ENCODE data around the gene SLC7A1.

The SLC7A1 gene

DNA sequence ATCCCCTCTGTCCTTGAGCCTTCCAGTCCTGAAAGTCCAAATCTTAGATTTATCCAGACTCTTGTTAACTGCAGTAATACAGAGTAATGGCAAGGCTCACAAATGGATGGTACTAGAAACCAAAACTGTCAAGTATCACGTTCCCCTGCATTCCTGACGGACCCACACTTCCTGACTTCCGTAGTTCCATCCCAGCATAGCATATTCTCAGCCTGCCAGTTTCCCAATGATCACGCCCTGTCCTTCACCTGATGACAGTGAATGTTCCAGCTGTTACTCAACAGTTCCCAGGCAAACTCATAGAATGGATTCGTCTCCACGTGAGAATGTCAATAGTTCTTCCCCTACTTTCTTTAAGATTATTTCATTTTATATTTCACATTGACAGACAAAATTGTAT lies 33.6 kb downstream of the SLC7A1 start:
- H3K4me1 Mint-ChIP-seq, result peaks cover 4% of the 10 kb centered on the region
- H3K27me3 Mint-ChIP-seq, result no peaks in the 10 kb centered on the region
- H3K9me3 Mint-ChIP-seq, result no peaks in the 10 kb centered on the region
- no peak overlapping the region for H3K4me3 Mint-ChIP-seq
- no peak for DNase-seq
- CTCF ChIA-PET, result no interaction called here
- peaks cover 2% of the 10 kb centered on the region for H3K36me3 Mint-ChIP-seq
- no peak overlapping the region for H3K27ac Mint-ChIP-seq

DNA sequence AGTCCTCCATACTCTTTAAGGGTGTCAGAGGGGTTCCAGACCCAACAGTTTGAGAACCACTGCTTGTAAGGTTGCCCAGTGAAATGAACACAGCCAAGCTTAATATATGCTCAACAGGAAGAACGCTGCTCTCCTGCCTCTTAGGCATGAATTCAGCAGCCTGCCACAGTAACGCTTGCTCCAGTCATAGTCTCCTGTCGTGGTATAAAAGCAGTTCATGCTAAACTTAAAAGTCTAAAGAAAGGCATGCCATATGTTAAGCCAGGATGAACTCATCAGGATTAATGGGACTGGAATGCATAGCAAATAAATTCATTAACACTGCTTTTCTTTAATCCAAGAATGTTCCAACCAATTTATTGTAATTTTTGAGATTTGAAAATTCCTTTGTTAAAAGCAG lies 38.7 kb downstream of the SLC7A1 start:
- DNase-seq, result no peak
- Mint-ChIP-seq H3K4me3 (no peak overlapping the region), H3K27ac (no peak overlapping the region), H3K4me1 (peaks cover 4% of the 10 kb centered on the region), H3K27me3 (no peaks in the 10 kb centered on the region), H3K9me3 (no peaks in the 10 kb centered on the region), H3K36me3 (peaks cover 14% of the 10 kb centered on the region)
- CTCF ChIA-PET, result no interaction called here

DNA sequence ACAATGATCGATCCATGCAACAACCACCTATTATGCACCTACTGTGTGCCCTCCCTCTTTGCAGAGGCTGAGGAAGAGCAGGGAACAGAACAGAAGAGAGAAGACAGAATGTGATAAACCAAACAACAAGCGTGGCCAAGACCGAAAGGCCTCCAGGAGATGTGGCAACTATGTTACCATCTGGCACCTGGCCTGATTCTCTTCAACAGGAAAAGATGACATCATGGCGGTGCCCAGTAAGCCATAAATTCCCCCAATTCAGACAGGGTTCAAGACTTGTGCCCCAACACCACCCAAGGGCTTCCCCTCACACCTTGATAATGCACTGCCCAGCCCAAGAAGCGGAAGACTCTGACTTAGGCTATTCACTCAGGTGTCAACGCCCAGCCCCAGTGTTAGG lies 44.3 kb downstream of the SLC7A1 start:
- Mint-ChIP-seq H3K27me3 (no peaks in the 10 kb centered on the region), H3K27ac (no peak overlapping the region), H3K4me3 (no peak overlapping the region), H3K9me3 (no peaks in the 10 kb centered on the region), H3K36me3 (peaks cover 28% of the 10 kb centered on the region), H3K4me1 (no peaks in the 10 kb centered on the region)
- no peak for DNase-seq
- CTCF ChIA-PET, result no interaction called here

- Mint-ChIP-seq H3K27ac (no peak overlapping the region), H3K9me3 (no peaks in the 10 kb centered on the region), H3K36me3 (peaks cover 28% of the 10 kb centered on the region), H3K4me1 (no peaks in the 10 kb centered on the region), H3K27me3 (no peaks in the 10 kb centered on the region), H3K4me3 (no peak overlapping the region)
- no peak for DNase-seq
- CTCF ChIA-PET, result no interaction called here
These were observed 45.0 kb downstream of the SLC7A1 start for GRCh38 chr13:29550430-29550988.

DNA sequence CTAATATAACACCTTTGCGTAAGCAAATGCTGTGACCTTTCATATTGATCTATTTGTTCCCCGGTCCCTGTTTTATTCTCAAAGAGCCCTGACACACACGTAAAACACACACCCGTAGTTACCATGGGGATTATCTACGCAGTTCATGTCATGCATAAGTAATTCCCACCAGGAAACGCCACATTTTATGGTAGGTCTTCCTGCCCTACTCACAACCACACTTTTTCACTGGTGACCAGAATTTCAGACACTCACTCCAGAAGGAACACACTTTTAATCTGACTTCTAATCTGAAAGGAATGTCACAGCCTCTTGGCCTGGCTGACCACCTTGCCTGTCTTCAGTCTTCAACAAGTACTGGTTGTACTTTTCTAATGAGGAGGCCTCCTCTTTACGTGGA lies 46.8 kb downstream of the SLC7A1 start:
- Mint-ChIP-seq H3K4me3 (no peak overlapping the region), H3K9me3 (no peaks in the 10 kb centered on the region), H3K27me3 (no peaks in the 10 kb centered on the region), H3K36me3 (peaks cover 27% of the 10 kb centered on the region), H3K4me1 (no peaks in the 10 kb centered on the region), H3K27ac (no peak overlapping the region)
- DNase-seq, result no peak
- CTCF ChIA-PET, result no interaction called here

GRCh38 chr13:29547153-29547552 lies 48.3 kb downstream of the SLC7A1 start:
- CTCF ChIA-PET, result no interaction called here
- Mint-ChIP-seq H3K27ac (no peak overlapping the region), H3K9me3 (no peaks in the 10 kb centered on the region), H3K4me3 (no peak overlapping the region), H3K36me3 (peaks cover 18% of the 10 kb centered on the region), H3K27me3 (no peaks in the 10 kb centered on the region), H3K4me1 (no peaks in the 10 kb centered on the region)
- no peak for DNase-seq

- no peaks in the 10 kb centered on the region for H3K4me1 Mint-ChIP-seq
- CTCF ChIA-PET, result interaction anchor here (1.8 kb wide), 1 partner anchor 38 kb away, joined by 8 read pairs; no protein-coding TSS in a partner anchor
- peaks cover 18% of the 10 kb centered on the region for H3K36me3 Mint-ChIP-seq
- no peak overlapping the region for H3K4me3 Mint-ChIP-seq
- no peak overlapping the region for H3K27ac Mint-ChIP-seq
- no peaks in the 10 kb centered on the region for H3K9me3 Mint-ChIP-seq
- no peak for DNase-seq
- H3K27me3 Mint-ChIP-seq, result no peaks in the 10 kb centered on the region
These were observed 48.8 kb downstream of the SLC7A1 start for GRCh38 chr13:29546662-29547061.

DNA sequence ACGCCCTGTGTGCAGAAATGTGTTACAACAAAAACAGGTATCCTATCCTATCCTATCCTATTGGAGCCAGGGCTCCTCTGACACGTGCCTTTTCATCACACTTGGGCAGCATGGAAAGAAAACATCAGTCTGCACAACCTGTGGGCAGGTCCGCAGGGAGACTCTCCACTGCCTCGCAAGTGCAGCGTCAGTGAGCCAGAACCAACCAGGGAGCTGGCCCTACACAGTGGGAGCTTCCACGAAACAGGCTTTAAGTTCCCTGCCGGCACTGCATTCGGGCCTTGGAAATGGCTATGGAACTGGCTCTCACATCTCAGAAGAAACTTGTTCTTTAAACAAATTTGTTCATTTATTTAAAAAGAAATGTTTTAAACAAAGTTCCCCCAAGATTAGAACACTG lies 49.5 kb downstream of the SLC7A1 start:
- CTCF ChIA-PET, result interaction anchor here (1.8 kb wide), 1 partner anchor 37 kb away, joined by 8 read pairs; no protein-coding TSS in a partner anchor

DNA sequence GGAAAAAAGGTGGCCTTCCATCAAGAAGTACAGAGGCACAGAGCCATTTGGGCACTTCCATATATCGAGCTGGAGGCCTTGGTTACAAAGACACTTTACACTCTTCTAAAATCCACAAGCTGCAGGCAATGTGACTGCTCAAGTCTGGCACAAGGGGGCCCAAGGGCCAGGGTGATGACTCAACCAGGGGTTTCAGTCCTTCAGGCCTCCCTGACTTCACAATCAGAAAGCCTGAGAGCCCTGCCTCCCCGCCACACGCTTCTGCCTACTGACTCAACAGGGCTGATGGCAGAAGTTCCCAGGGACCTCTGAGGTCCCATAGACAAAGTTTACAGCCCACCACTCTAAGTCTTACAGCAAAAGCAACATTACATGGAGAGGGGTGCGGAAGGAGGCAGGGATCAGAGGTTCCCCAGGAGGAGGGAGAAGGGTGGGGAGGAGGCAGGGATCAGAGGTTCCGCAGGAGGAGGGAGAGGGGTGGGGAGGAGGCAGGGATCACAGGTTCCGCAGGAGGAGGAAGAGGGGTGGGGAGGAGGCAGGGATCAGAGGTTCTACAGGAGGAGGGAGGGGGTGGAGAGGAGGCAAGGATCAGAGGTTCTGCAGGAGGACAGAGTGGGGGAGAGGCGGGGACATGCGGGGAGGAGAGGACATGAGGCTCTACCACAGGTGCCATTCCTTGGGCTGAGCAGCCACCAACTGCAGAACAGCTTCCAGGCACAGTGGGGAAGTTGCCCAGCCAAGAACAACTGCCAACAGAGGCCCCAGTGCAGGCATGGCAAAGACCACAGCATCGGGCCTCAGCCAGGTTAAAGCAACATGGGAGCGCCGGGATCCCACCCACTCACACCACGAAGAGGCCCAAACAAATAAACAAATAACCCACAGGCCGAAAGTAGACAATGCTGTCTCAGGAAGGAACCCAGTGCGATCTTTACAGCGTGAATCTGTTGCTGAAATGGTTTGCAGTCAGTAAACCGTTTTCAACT lies 52.0 kb downstream of the SLC7A1 start:
- H3K27ac Mint-ChIP-seq, result no peak overlapping the region
- H3K9me3 Mint-ChIP-seq, result no peaks in the 10 kb centered on the region
- H3K4me1 Mint-ChIP-seq, result peaks cover 12% of the 10 kb centered on the region
- CTCF ChIA-PET, result no interaction called here
- peak; percentile 23 for DNase-seq
- no peak overlapping the region for H3K4me3 Mint-ChIP-seq
- H3K27me3 Mint-ChIP-seq, result no peaks in the 10 kb centered on the region
- peaks cover 13% of the 10 kb centered on the region for H3K36me3 Mint-ChIP-seq

More for the DNA sequence above, 49.5 kb downstream of the SLC7A1 start:
- peaks cover 16% of the 10 kb centered on the region for H3K36me3 Mint-ChIP-seq
- no peaks in the 10 kb centered on the region for H3K27me3 Mint-ChIP-seq
- peaks cover 6% of the 10 kb centered on the region for H3K4me1 Mint-ChIP-seq
- H3K27ac Mint-ChIP-seq, result no peak overlapping the region
- DNase-seq, result no peak
- H3K4me3 Mint-ChIP-seq, result no peak overlapping the region
- H3K9me3 Mint-ChIP-seq, result no peaks in the 10 kb centered on the region

DNA sequence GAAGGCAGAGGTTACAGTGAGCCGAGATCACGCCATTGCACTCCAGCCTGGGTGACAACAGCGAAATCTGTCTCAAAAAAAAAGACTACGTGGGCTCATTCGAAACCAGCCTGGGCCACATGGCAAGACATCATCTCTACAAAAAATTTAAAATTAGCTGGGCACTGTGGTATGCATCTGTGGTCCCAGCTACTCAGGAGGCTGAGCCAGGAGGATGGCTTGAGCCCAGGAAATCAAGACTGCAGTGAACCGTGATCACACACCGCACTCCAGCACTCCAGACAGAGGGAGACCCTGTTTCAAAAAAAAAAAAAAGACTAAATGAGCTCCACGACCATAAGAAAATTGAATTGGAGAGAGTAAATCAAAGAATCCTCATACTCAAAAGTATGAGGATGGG lies 53.1 kb downstream of the SLC7A1 start:
- CTCF ChIA-PET, result interaction anchor here (0.8 kb wide), 1 partner anchor 69 kb away, joined by 4 read pairs; no protein-coding TSS in a partner anchor
- H3K36me3 Mint-ChIP-seq, result peaks cover 13% of the 10 kb centered on the region
- no peak overlapping the region for H3K4me3 Mint-ChIP-seq
- H3K27ac Mint-ChIP-seq, result no peak overlapping the region
- DNase-seq, result no peak
- H3K4me1 Mint-ChIP-seq, result peaks cover 17% of the 10 kb centered on the region
- H3K27me3 Mint-ChIP-seq, result no peaks in the 10 kb centered on the region
- H3K9me3 Mint-ChIP-seq, result no peaks in the 10 kb centered on the region

- no peaks in the 10 kb centered on the region for H3K27me3 Mint-ChIP-seq
- H3K4me1 Mint-ChIP-seq, result peaks cover 17% of the 10 kb centered on the region
- H3K27ac Mint-ChIP-seq, result peak overlapping the region; percentile 24
- no peak overlapping the region for H3K4me3 Mint-ChIP-seq
- peaks cover 10% of the 10 kb centered on the region for H3K36me3 Mint-ChIP-seq
- no peaks in the 10 kb centered on the region for H3K9me3 Mint-ChIP-seq
- no peak for DNase-seq
- CTCF ChIA-PET, result no interaction called here
These were observed 54.1 kb downstream of the SLC7A1 start for GRCh38 chr13:29541400-29541799.

DNA sequence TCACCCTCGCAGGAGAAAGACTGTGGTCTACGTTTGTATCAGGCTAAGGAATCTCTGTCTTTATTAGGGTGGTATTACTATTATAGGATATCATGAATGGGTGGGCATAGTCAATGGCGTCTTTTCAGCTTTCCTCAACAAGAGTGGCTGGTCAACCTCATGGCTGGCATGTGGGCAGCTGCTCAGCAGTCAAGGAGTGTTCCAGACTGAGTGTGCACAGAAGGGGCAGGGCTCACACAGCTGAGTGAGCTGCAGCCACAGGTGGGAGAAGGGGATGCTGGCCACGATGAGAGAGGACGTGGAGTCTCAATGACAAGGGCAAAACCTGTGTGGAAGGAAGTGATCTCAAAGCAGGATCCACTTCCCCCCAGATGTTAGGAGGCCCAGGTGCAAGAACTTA lies 54.7 kb downstream of the SLC7A1 start:
- Mint-ChIP-seq H3K27ac (peak overlapping the region; percentile 24), H3K9me3 (no peaks in the 10 kb centered on the region), H3K36me3 (peaks cover 10% of the 10 kb centered on the region), H3K27me3 (no peaks in the 10 kb centered on the region), H3K4me3 (no peak overlapping the region), H3K4me1 (peaks cover 17% of the 10 kb centered on the region)
- CTCF ChIA-PET, result interaction anchor here (1.4 kb wide), 1 partner anchor 15 kb away, joined by 3 read pairs; no protein-coding TSS in a partner anchor
- no peak for DNase-seq

DNA sequence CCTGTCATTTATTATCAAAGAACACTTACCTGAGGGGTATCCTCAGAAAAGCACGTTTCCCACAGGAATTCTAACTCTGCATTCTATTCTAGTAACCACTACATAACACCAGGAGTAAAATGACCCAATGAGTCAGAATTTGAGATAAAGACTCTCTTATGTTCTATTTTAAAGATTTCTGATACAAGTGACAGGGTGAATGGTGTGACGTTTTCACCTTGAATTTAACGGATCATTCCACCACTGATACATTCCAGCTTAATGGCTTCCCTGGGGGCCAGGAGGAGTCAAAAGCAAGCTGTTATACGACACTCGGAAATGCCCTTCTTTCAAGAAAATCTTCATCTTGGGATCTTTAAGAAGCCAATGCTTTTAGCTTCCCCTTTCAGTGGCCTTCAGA lies 55.2 kb downstream of the SLC7A1 start:
- H3K27me3 Mint-ChIP-seq, result no peaks in the 10 kb centered on the region
- peaks cover 17% of the 10 kb centered on the region for H3K4me1 Mint-ChIP-seq
- no peaks in the 10 kb centered on the region for H3K9me3 Mint-ChIP-seq
- DNase-seq, result no peak
- CTCF ChIA-PET, result interaction anchor here (0.6 to 1.4 kb wide), 2 partner anchors 14 to 65 kb away, joined by 3 read pairs; no protein-coding TSS in a partner anchor
- peaks cover 9% of the 10 kb centered on the region for H3K36me3 Mint-ChIP-seq
- H3K27ac Mint-ChIP-seq, result no peak overlapping the region
- no peak overlapping the region for H3K4me3 Mint-ChIP-seq

DNA sequence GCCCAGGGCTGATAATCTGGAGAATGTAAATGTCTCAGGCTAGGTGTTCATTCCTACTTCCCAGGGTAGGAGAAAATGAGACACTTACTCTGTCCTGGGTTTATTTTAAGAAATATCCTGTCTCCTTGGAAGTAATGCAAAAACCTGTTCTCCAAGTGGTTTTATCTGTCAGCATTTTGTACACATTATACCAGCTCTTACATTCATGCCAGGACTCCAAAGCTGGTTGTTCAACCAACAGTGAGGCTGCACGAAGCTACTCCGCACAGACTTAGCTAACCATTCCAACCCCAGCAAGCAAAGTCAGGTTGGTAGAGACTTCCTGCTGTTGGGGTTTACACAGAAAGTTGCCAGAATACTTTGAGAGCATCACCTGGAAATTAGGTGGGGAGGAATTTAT lies 55.6 kb downstream of the SLC7A1 start:
- CTCF ChIA-PET, result interaction anchor here (0.6 to 1.4 kb wide), 2 partner anchors 14 to 64 kb away, joined by 3 read pairs; no protein-coding TSS in a partner anchor
- Mint-ChIP-seq H3K4me1 (peaks cover 17% of the 10 kb centered on the region), H3K36me3 (peaks cover 7% of the 10 kb centered on the region), H3K27me3 (no peaks in the 10 kb centered on the region), H3K9me3 (no peaks in the 10 kb centered on the region), H3K4me3 (no peak overlapping the region), H3K27ac (no peak overlapping the region)
- DNase-seq, result no peak

DNA sequence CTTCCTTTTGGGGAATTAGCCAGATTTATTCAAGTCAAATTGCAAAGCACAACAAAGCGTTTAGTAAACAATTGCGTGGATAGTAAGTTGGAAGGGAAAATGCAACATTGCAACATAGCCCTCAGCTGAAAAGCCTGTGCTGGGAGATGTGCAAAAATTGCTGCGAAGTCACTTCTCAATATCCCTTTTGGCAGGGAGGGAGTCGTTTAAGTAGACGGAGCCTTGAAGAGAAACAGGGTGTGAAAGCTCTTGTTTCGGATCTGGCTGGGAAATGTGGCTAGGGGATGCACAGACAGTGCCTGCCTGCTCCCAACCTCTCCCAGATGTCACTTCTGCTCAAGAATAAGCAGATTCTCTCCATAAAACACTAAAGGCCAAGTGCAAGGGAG lies 56.8 kb downstream of the SLC7A1 start:
- no peak for DNase-seq
- no peak overlapping the region for H3K4me3 Mint-ChIP-seq
- H3K27me3 Mint-ChIP-seq, result no peaks in the 10 kb centered on the region
- H3K36me3 Mint-ChIP-seq, result peaks cover 9% of the 10 kb centered on the region
- H3K9me3 Mint-ChIP-seq, result no peaks in the 10 kb centered on the region
- no peak overlapping the region for H3K27ac Mint-ChIP-seq
- CTCF ChIA-PET, result no interaction called here
- peaks cover 17% of the 10 kb centered on the region for H3K4me1 Mint-ChIP-seq

All from activated naive CD4-positive, alpha-beta T cell treated with anti-CD3 and anti-CD28 coated beads, Interleukin-2, amount 10 ng/mL, durations not matched to agents 7 days and 5 days (primary cell).